Measurements from ENCODE around the gene NPHP4. TPM values are rescaled to one million over a fixed set of nuclear protein-coding genes. Genes with fewer than 3 reads are reported as not detected.
A peak's percentile ranks its signal among the peaks of the same experiment; 100 is the strongest.

The NPHP4 gene
- total and polyA plus RNA-seq, 9 donors, result 1.9 to 6.4 (median 4.2) TPM

- no peak overlapping the region for H3K27ac ChIP-seq (ENCODE audit: low read length)
- DNase-seq, result no peak
- peaks cover 3% of the 10 kb centered on the region for H3K9me3 ChIP-seq (replicated peaks; ENCODE audit: control insufficient read depth, low read depth, low read length)
- H3K36me3 ChIP-seq (ENCODE audit: control insufficient read depth, insufficient read depth, low read length), result peaks cover 2% of the 10 kb centered on the region
- 100% methylated on average over 3 of the region's 7 CpGs for WGBS (ENCODE audit: insufficient coverage)
- H3K4me1 ChIP-seq (ENCODE audit: control insufficient read depth, insufficient read depth, low read length), result peaks cover 8% of the 10 kb centered on the region
- no peak overlapping the region for H3K4me3 ChIP-seq (ENCODE audit: low read length)
- no peaks in the 10 kb centered on the region for H3K27me3 ChIP-seq (ENCODE audit: control insufficient read depth, insufficient read depth, low read length)
Measured at GRCh38 chr1:5941671-5942070, 50.6 kb downstream of the NPHP4 start.

- Histone ChIP-seq H3K27me3 (ENCODE audit: control insufficient read depth, insufficient read depth, low read length) (no peaks in the 10 kb centered on the region), H3K27ac (ENCODE audit: low read length) (no peak overlapping the region), H3K36me3 (ENCODE audit: control insufficient read depth, insufficient read depth, low read length) (no peaks in the 10 kb centered on the region), H3K4me1 (ENCODE audit: control insufficient read depth, insufficient read depth, low read length) (peaks cover 8% of the 10 kb centered on the region), H3K4me3 (ENCODE audit: low read length) (no peak overlapping the region), H3K9me3 (replicated peaks; ENCODE audit: control insufficient read depth, low read depth, low read length) (peaks cover 3% of the 10 kb centered on the region)
- no peak for DNase-seq
- no CpG with 5 or more reads among the region's 2 CpGs for WGBS (ENCODE audit: insufficient coverage)
Measured at GRCh38 chr1:5940723-5941407, 51.4 kb downstream of the NPHP4 start.

- Histone ChIP-seq H3K36me3 (ENCODE audit: control insufficient read depth, insufficient read depth, low read length) (no peaks in the 10 kb centered on the region), H3K27me3 (ENCODE audit: control insufficient read depth, insufficient read depth, low read length) (no peaks in the 10 kb centered on the region), H3K4me1 (ENCODE audit: control insufficient read depth, insufficient read depth, low read length) (peaks cover 11% of the 10 kb centered on the region), H3K4me3 (ENCODE audit: low read length) (no peak overlapping the region), H3K27ac (ENCODE audit: low read length) (no peak overlapping the region), H3K9me3 (replicated peaks; ENCODE audit: control insufficient read depth, low read depth, low read length) (peaks cover 3% of the 10 kb centered on the region)
- 87% methylated on average over 7 of the region's 13 CpGs for WGBS (ENCODE audit: insufficient coverage)
- DNase-seq, result no peak
Measured at GRCh38 chr1:5939271-5940170, 52.7 kb downstream of the NPHP4 start.

GRCh38 chr1:5938101-5938646, 54.1 kb downstream of the NPHP4 start:
- Histone ChIP-seq H3K4me1 (ENCODE audit: control insufficient read depth, insufficient read depth, low read length) (peaks cover 17% of the 10 kb centered on the region), H3K4me3 (ENCODE audit: low read length) (no peak overlapping the region), H3K27me3 (ENCODE audit: control insufficient read depth, insufficient read depth, low read length) (no peaks in the 10 kb centered on the region), H3K9me3 (replicated peaks; ENCODE audit: control insufficient read depth, low read depth, low read length) (peaks cover 3% of the 10 kb centered on the region), H3K36me3 (ENCODE audit: control insufficient read depth, insufficient read depth, low read length) (no peaks in the 10 kb centered on the region), H3K27ac (ENCODE audit: low read length) (no peak overlapping the region)
- DNase-seq, result no peak
- WGBS (ENCODE audit: insufficient coverage), result 85% methylated on average over 13 of the region's 17 CpGs

GRCh38 chr1:5937373-5937857, 54.8 kb downstream of the NPHP4 start:
- H3K4me1 ChIP-seq (ENCODE audit: control insufficient read depth, insufficient read depth, low read length), result peaks cover 17% of the 10 kb centered on the region
- no peak overlapping the region for H3K27ac ChIP-seq (ENCODE audit: low read length)
- peaks cover under 1% of the 10 kb centered on the region for H3K36me3 ChIP-seq (ENCODE audit: control insufficient read depth, insufficient read depth, low read length)
- H3K9me3 ChIP-seq (replicated peaks; ENCODE audit: control insufficient read depth, low read depth, low read length), result peaks cover 3% of the 10 kb centered on the region
- DNase-seq, result no peak
- no peaks in the 10 kb centered on the region for H3K27me3 ChIP-seq (ENCODE audit: control insufficient read depth, insufficient read depth, low read length)
- 89% methylated on average over 5 of the region's 9 CpGs for WGBS (ENCODE audit: insufficient coverage)
- no peak overlapping the region for H3K4me3 ChIP-seq (ENCODE audit: low read length)

- peaks cover 2% of the 10 kb centered on the region for H3K36me3 ChIP-seq (ENCODE audit: control insufficient read depth, insufficient read depth, low read length)
- peaks cover 3% of the 10 kb centered on the region for H3K9me3 ChIP-seq (replicated peaks; ENCODE audit: control insufficient read depth, low read depth, low read length)
- H3K27me3 ChIP-seq (ENCODE audit: control insufficient read depth, insufficient read depth, low read length), result no peaks in the 10 kb centered on the region
- H3K27ac ChIP-seq (ENCODE audit: low read length), result no peak overlapping the region
- no peak for DNase-seq
- no peak overlapping the region for H3K4me3 ChIP-seq (ENCODE audit: low read length)
- H3K4me1 ChIP-seq (ENCODE audit: control insufficient read depth, insufficient read depth, low read length), result peaks cover 17% of the 10 kb centered on the region
- 64% methylated on average over 9 of the region's 13 CpGs for WGBS (ENCODE audit: insufficient coverage)
Measured at GRCh38 chr1:5936621-5937372, 55.4 kb downstream of the NPHP4 start.

GRCh38 chr1:5936126-5936525, 56.1 kb downstream of the NPHP4 start:
- Histone ChIP-seq H3K36me3 (ENCODE audit: control insufficient read depth, insufficient read depth, low read length) (peaks cover 2% of the 10 kb centered on the region), H3K27me3 (ENCODE audit: control insufficient read depth, insufficient read depth, low read length) (no peaks in the 10 kb centered on the region), H3K4me1 (ENCODE audit: control insufficient read depth, insufficient read depth, low read length) (peaks cover 17% of the 10 kb centered on the region), H3K27ac (ENCODE audit: low read length) (no peak overlapping the region), H3K9me3 (replicated peaks; ENCODE audit: control insufficient read depth, low read depth, low read length) (peaks cover 3% of the 10 kb centered on the region), H3K4me3 (ENCODE audit: low read length) (no peak overlapping the region)
- WGBS (ENCODE audit: insufficient coverage), result 92% methylated on average over 5 of the region's 5 CpGs
- no peak for DNase-seq

- peak; percentile 69 for DNase-seq
- no peaks in the 10 kb centered on the region for H3K9me3 ChIP-seq (replicated peaks; ENCODE audit: control insufficient read depth, low read depth, low read length)
- peaks cover 17% of the 10 kb centered on the region for H3K4me1 ChIP-seq (ENCODE audit: control insufficient read depth, insufficient read depth, low read length)
- no peak overlapping the region for H3K4me3 ChIP-seq (ENCODE audit: low read length)
- no peaks in the 10 kb centered on the region for H3K27me3 ChIP-seq (ENCODE audit: control insufficient read depth, insufficient read depth, low read length)
- H3K36me3 ChIP-seq (ENCODE audit: control insufficient read depth, insufficient read depth, low read length), result peaks cover 2% of the 10 kb centered on the region
- no peak overlapping the region for H3K27ac ChIP-seq (ENCODE audit: low read length)
- WGBS (ENCODE audit: insufficient coverage), result 21% methylated on average over 3 of the region's 6 CpGs
Measured at GRCh38 chr1:5935026-5935425, 57.2 kb downstream of the NPHP4 start.

GRCh38 chr1:5934058-5934884, 58.0 kb downstream of the NPHP4 start:
- Histone ChIP-seq H3K9me3 (replicated peaks; ENCODE audit: control insufficient read depth, low read depth, low read length) (no peaks in the 10 kb centered on the region), H3K27ac (ENCODE audit: low read length) (no peak overlapping the region), H3K27me3 (ENCODE audit: control insufficient read depth, insufficient read depth, low read length) (no peaks in the 10 kb centered on the region), H3K4me1 (ENCODE audit: control insufficient read depth, insufficient read depth, low read length) (peaks cover 15% of the 10 kb centered on the region), H3K36me3 (ENCODE audit: control insufficient read depth, insufficient read depth, low read length) (peaks cover 2% of the 10 kb centered on the region), H3K4me3 (ENCODE audit: low read length) (no peak overlapping the region)
- 80% methylated on average over 20 of the region's 20 CpGs for WGBS (ENCODE audit: insufficient coverage)
- no peak for DNase-seq

All from muscle of leg (tissue), 11 donors.